Activated T-cell treated with anti-CD3 and anti-CD28 coated beads, Interleukin-2, amount 50 U/mL, for 4 hours (primary cell): ENCODE results near the gene FYB2. TPM values are rescaled to one million over a fixed set of nuclear protein-coding genes. Genes with fewer than 3 reads are reported as not detected.
A peak's percentile ranks its signal among the peaks of the same experiment; 100 is the strongest.

Source experiments
- ATAC-seq, 2 donors: fragments of 200-7000 bp; cut with Tn5 transposase; one replicate each; pipeline ENCODE4 v1.10.0; 2021
- DNase-seq: peaks from one replicate; pipeline ENCODE4 v3.0.0-alpha.2; 2020
- H3K27me3 Mint-ChIP-seq: one replicate; pipeline ENCODE4 v1.8.0; 2021; ENCODE audit warnings: low read depth, mixed read lengths
- H3K36me3 Mint-ChIP-seq: one replicate; pipeline ENCODE4 v1.8.0; 2022; ENCODE audit warnings: mixed read lengths; ENCODE audit not compliant: insufficient read depth
- H3K4me1 Mint-ChIP-seq: one replicate; pipeline ENCODE4 v1.8.0; 2021; ENCODE audit warnings: low read depth, mixed read lengths
- H3K4me3 Mint-ChIP-seq: one replicate; pipeline ENCODE4 v1.8.0; 2021; ENCODE audit warnings: mild to moderate bottlenecking, moderate library complexity, mixed read lengths
- H3K9me3 Mint-ChIP-seq: one replicate; pipeline ENCODE4 v1.8.0; 2021; ENCODE audit warnings: mixed read lengths
- total RNA-seq, 3 donors: library from RNA; stranded (reverse); gene quantifications; one replicate each; pipeline ENCODE4 v1.2.1, GENCODE V29; 2021

Gene FYB2
- total RNA-seq, 3 donors from 2014 or later: not detected

GRCh38 chr1:56824271-56824670, 5.1 kb upstream of the FYB2 start:
- Mint-ChIP-seq H3K4me1 (no peaks in the 10 kb centered on the region), H3K36me3 (no peaks in the 10 kb centered on the region), H3K27me3 (peaks cover 9% of the 10 kb centered on the region), H3K9me3 (no peaks in the 10 kb centered on the region), H3K4me3 (no peak overlapping the region)
- ATAC-seq: no peak
- DNase-seq: no peak

GRCh38 chr1:56821462-56821797, 2.2 kb upstream of the FYB2 start:
- Mint-ChIP-seq H3K4me3 (no peak overlapping the region), H3K4me1 (no peaks in the 10 kb centered on the region), H3K9me3 (no peaks in the 10 kb centered on the region), H3K27me3 (peaks cover 13% of the 10 kb centered on the region), H3K36me3 (no peaks in the 10 kb centered on the region)
- ATAC-seq (no peak), DNase-seq (no peak)

- Mint-ChIP-seq H3K27me3 (peaks cover 13% of the 10 kb centered on the region), H3K36me3 (no peaks in the 10 kb centered on the region), H3K4me1 (no peaks in the 10 kb centered on the region), H3K4me3 (no peak overlapping the region), H3K9me3 (no peaks in the 10 kb centered on the region)
- peak; percentile 42 for DNase-seq
- peak; percentile 50 to 68 for ATAC-seq
Measured at GRCh38 chr1:56820755-56821461, 1.7 kb upstream of the FYB2 start.

- Mint-ChIP-seq H3K36me3 (no peaks in the 10 kb centered on the region), H3K27me3 (peaks cover 16% of the 10 kb centered on the region), H3K9me3 (peaks cover 4% of the 10 kb centered on the region), H3K4me3 (no peak overlapping the region), H3K4me1 (no peaks in the 10 kb centered on the region)
- DNase-seq: no peak
- no peak for ATAC-seq
Measured at GRCh38 chr1:56817716-56818463, 1.3 kb downstream of the FYB2 start.

- ATAC-seq: no peak
- H3K27me3 Mint-ChIP-seq: peaks cover 16% of the 10 kb centered on the region
- no peaks in the 10 kb centered on the region for H3K36me3 Mint-ChIP-seq
- peaks cover 4% of the 10 kb centered on the region for H3K9me3 Mint-ChIP-seq
- H3K4me3 Mint-ChIP-seq: no peak overlapping the region
- no peaks in the 10 kb centered on the region for H3K4me1 Mint-ChIP-seq
- no peak for DNase-seq
Measured at GRCh38 chr1:56816909-56817308, 2.3 kb downstream of the FYB2 start.

- Mint-ChIP-seq H3K4me3 (no peak overlapping the region), H3K4me1 (no peaks in the 10 kb centered on the region), H3K36me3 (no peaks in the 10 kb centered on the region), H3K27me3 (peaks cover 17% of the 10 kb centered on the region), H3K9me3 (peaks cover 4% of the 10 kb centered on the region)
- ATAC-seq: no peak
- no peak for DNase-seq
Measured at GRCh38 chr1:56816264-56816663, 2.9 kb downstream of the FYB2 start.

GRCh38 chr1:56814205-56814604, 5.0 kb downstream of the FYB2 start:
- H3K27me3 Mint-ChIP-seq: peaks cover 15% of the 10 kb centered on the region
- H3K4me3 Mint-ChIP-seq: no peak overlapping the region
- H3K9me3 Mint-ChIP-seq: peaks cover 4% of the 10 kb centered on the region
- H3K4me1 Mint-ChIP-seq: no peaks in the 10 kb centered on the region
- no peaks in the 10 kb centered on the region for H3K36me3 Mint-ChIP-seq
- ATAC-seq (no peak), DNase-seq (no peak)

- Mint-ChIP-seq H3K4me3 (no peak overlapping the region), H3K36me3 (no peaks in the 10 kb centered on the region), H3K9me3 (peaks cover 4% of the 10 kb centered on the region), H3K27me3 (peaks cover 11% of the 10 kb centered on the region), H3K4me1 (no peaks in the 10 kb centered on the region)
- no peak for ATAC-seq
- DNase-seq: no peak
Measured at GRCh38 chr1:56811331-56811730, 7.9 kb downstream of the FYB2 start.

GRCh38 chr1:56808410-56808809, 10.8 kb downstream of the FYB2 start:
- H3K36me3 Mint-ChIP-seq: no peaks in the 10 kb centered on the region
- no peak overlapping the region for H3K4me3 Mint-ChIP-seq
- ATAC-seq: no peak
- no peaks in the 10 kb centered on the region for H3K4me1 Mint-ChIP-seq
- no peak for DNase-seq
- peaks cover 7% of the 10 kb centered on the region for H3K27me3 Mint-ChIP-seq
- H3K9me3 Mint-ChIP-seq: no peaks in the 10 kb centered on the region

GRCh38 chr1:56806804-56807203, 12.4 kb downstream of the FYB2 start:
- H3K4me3 Mint-ChIP-seq: no peak overlapping the region
- no peaks in the 10 kb centered on the region for H3K9me3 Mint-ChIP-seq
- no peak for DNase-seq
- no peaks in the 10 kb centered on the region for H3K4me1 Mint-ChIP-seq
- H3K27me3 Mint-ChIP-seq: peaks cover 4% of the 10 kb centered on the region
- no peak for ATAC-seq
- no peaks in the 10 kb centered on the region for H3K36me3 Mint-ChIP-seq

- H3K4me3 Mint-ChIP-seq: no peak overlapping the region
Measured at GRCh38 chr1:56803561-56804156, 15.5 kb downstream of the FYB2 start.

GRCh38 chr1:56799605-56800400, 19.4 kb downstream of the FYB2 start:
- Mint-ChIP-seq H3K9me3 (no peaks in the 10 kb centered on the region), H3K27me3 (no peaks in the 10 kb centered on the region), H3K4me3 (no peak overlapping the region), H3K36me3 (no peaks in the 10 kb centered on the region), H3K4me1 (no peaks in the 10 kb centered on the region)
- ATAC-seq (no peak), DNase-seq (no peak)

More at GRCh38 chr1:56803561-56804156, 15.5 kb downstream of the FYB2 start:
- Mint-ChIP-seq H3K27me3 (no peaks in the 10 kb centered on the region), H3K9me3 (no peaks in the 10 kb centered on the region), H3K4me1 (no peaks in the 10 kb centered on the region), H3K36me3 (no peaks in the 10 kb centered on the region)
- ATAC-seq (no peak), DNase-seq (no peak)

GRCh38 chr1:56798053-56798471, 21.1 kb downstream of the FYB2 start:
- Mint-ChIP-seq H3K4me1 (no peaks in the 10 kb centered on the region), H3K36me3 (no peaks in the 10 kb centered on the region), H3K9me3 (no peaks in the 10 kb centered on the region), H3K27me3 (no peaks in the 10 kb centered on the region), H3K4me3 (no peak overlapping the region)
- DNase-seq: no peak
- no peak for ATAC-seq

GRCh38 chr1:56797065-56797685, 22.0 kb downstream of the FYB2 start:
- no peaks in the 10 kb centered on the region for H3K27me3 Mint-ChIP-seq
- ATAC-seq (no peak), DNase-seq (no peak)
- H3K36me3 Mint-ChIP-seq: no peaks in the 10 kb centered on the region
- no peaks in the 10 kb centered on the region for H3K4me1 Mint-ChIP-seq
- H3K4me3 Mint-ChIP-seq: no peak overlapping the region
- H3K9me3 Mint-ChIP-seq: no peaks in the 10 kb centered on the region
